Spinal cord (tissue), 10 donors: ENCODE data around the gene CYP1A2. TPM values are rescaled to one million over a fixed set of nuclear protein-coding genes. Genes with fewer than 3 reads are reported as not detected.
A peak's percentile ranks its signal among the peaks of the same experiment; 100 is the strongest.

Experiments
- DNase-seq, 6 donors: peaks; one replicate each; pipeline versions ENCODE4 v3.0.0 to v3.0.0-alpha.2; 2013 to 2015; ENCODE audit warnings: low spot score in 6 of 6, low read depth in 4 of 6
- H3K27ac ChIP-seq: one replicate; pipeline ENCODE4 v1.5.1; 2013; ENCODE audit warnings: low read depth, low read length, control low read depth
- H3K27me3 ChIP-seq: one replicate; pipeline ENCODE4 v1.6.1; 2013; ENCODE audit warnings: low read length; ENCODE audit not compliant: control insufficient read depth, insufficient read depth
- H3K36me3 ChIP-seq: one replicate; pipeline ENCODE4 v1.6.1; 2013; ENCODE audit warnings: low read length; ENCODE audit not compliant: control insufficient read depth, insufficient read depth
- H3K4me1 ChIP-seq: one replicate; pipeline ENCODE4 v1.6.1; 2013; ENCODE audit warnings: low read length; ENCODE audit not compliant: control insufficient read depth, insufficient read depth
- H3K4me3 ChIP-seq: one replicate; pipeline ENCODE4 v1.5.1; 2013; ENCODE audit warnings: low read depth, low read length, control low read depth
- H3K9me3 ChIP-seq: one replicate; pipeline ENCODE4 v1.6.1; 2013; ENCODE audit warnings: low read length; ENCODE audit not compliant: control insufficient read depth, insufficient read depth
- WGBS: methylation state at CpG from one replicate; pipeline ENCODE4 v1.1.5; 2013; ENCODE audit warnings: missing lambda C conversion rate; ENCODE audit not compliant: insufficient coverage; 5-methylcytosine and 5-hydroxymethylcytosine counted together
- polyA plus RNA-seq, 2 donors: library from polyadenylated mRNA; unstranded; fragments of 120-200 nt; gene quantifications; one replicate each; pipeline ENCODE4 v1.2.1, GENCODE V29; 2013; ENCODE audit not compliant: insufficient read length in 2 of 2
- total RNA-seq, 2 donors: library from RNA; depleted of rRNA in 1 of 2; stranded (reverse); fragments of 120-200 nt in 1 of 2; fragments of >200 nt in 1 of 2; gene quantifications; one replicate each; pipeline versions ENCODE4 v1.2.3 to v1.2.4, GENCODE V29; 2013 to 2014
- donor health status: healthy.

Gene CYP1A2
- total and polyA plus RNA-seq, 4 donors = 0.29 TPM; not detected in 3

DNA sequence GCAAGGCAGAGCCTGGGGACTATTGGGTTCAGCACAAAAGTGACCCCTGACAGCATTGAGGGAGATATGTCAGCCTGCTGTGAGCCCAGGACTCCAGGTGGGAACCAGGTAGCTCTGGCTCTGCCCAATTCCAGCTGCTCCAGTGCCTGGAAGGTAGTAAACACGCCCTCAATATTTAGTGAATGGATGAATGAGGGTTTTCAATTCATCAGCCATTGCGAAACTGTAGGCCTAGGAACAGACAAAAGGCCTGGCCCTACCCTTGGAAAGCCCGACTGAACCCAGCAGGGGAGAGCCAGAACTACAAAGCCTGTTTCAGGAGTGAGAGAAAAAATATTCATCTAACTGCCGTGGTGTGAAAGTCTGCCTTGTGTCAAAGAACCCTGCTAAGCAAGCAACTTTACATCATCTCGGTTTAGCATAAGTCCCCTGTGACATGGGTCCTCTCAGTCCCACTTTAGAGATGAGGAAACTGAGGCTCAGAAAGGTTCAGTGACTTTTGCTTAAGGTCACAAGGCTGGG lies 25.1 kb downstream of the CYP1A2 start:
- H3K36me3 ChIP-seq = no peaks in the 10 kb centered on the region
- no peak overlapping the region for H3K4me3 ChIP-seq
- H3K27ac ChIP-seq = no peak overlapping the region
- WGBS = 22% methylated on average over 3 of the region's 5 CpGs
- no peaks in the 10 kb centered on the region for H3K27me3 ChIP-seq
- no peaks in the 10 kb centered on the region for H3K9me3 ChIP-seq
- peaks cover 38% of the 10 kb centered on the region for H3K4me1 ChIP-seq
- peak in 1 of 6 donors; percentile 54 for DNase-seq

DNA sequence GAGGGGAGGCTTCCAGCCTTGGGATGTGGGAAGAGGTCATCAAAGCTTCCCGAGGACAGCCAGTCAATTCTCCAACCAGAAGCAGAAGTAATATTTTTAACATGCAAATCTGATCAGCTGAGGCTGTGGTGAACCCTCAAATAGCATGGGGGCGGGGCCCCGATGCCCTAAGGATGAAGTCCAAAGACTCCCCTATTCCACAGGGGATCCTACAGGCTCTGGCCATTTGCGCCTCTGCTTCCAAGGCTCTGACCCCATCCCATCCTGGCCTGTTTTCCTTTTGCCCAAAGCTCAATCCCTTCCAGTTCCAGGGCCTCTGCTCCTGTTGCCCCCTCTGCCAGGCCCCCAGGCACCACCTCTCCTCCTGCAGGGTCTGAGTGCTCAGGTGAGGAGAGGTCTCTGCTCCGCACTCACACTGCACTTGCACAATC lies 26.5 kb downstream of the CYP1A2 start:
- Histone ChIP-seq H3K27ac (no peak overlapping the region), H3K36me3 (no peaks in the 10 kb centered on the region), H3K9me3 (no peaks in the 10 kb centered on the region), H3K27me3 (no peaks in the 10 kb centered on the region), H3K4me3 (no peak overlapping the region), H3K4me1 (peaks cover 37% of the 10 kb centered on the region)
- 98% methylated on average over 4 of the region's 5 CpGs for WGBS
- no peak for DNase-seq

DNA sequence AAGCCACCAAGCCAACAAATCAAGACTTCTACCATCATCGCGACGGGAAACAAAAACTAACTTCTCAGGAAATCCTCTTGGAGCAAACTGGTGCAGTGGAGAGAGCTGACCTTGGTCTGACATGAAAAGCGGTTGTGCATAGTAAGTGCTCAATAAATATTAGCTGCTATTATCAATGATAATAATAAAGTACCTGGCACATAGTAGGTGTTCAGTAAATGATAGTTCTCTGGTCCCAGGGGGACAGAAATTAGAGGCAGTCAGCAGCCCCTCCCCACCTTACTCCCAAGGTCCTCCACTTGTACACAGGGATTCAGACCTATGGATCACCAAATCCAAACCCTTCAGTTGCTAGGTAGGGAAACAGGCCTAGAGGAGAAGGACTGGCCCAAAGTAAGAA lies 27.2 kb downstream of the CYP1A2 start:
- no peaks in the 10 kb centered on the region for H3K36me3 ChIP-seq
- no peak overlapping the region for H3K27ac ChIP-seq
- H3K4me1 ChIP-seq = peaks cover 39% of the 10 kb centered on the region
- DNase-seq = no peak
- no peaks in the 10 kb centered on the region for H3K9me3 ChIP-seq
- no peaks in the 10 kb centered on the region for H3K27me3 ChIP-seq
- no peak overlapping the region for H3K4me3 ChIP-seq
- no CpG with 5 or more reads among the region's 4 CpGs for WGBS

GRCh38 chr15:74776821-74777768 lies 28.4 kb downstream of the CYP1A2 start:
- no peaks in the 10 kb centered on the region for H3K36me3 ChIP-seq
- no peak overlapping the region for H3K27ac ChIP-seq
- no peaks in the 10 kb centered on the region for H3K9me3 ChIP-seq
- H3K4me1 ChIP-seq = peaks cover 36% of the 10 kb centered on the region
- WGBS = 36% methylated on average over 11 of the region's 13 CpGs
- DNase-seq = peak in 1 of 6 donors; percentile 28
- H3K4me3 ChIP-seq = no peak overlapping the region
- H3K27me3 ChIP-seq = no peaks in the 10 kb centered on the region

DNA sequence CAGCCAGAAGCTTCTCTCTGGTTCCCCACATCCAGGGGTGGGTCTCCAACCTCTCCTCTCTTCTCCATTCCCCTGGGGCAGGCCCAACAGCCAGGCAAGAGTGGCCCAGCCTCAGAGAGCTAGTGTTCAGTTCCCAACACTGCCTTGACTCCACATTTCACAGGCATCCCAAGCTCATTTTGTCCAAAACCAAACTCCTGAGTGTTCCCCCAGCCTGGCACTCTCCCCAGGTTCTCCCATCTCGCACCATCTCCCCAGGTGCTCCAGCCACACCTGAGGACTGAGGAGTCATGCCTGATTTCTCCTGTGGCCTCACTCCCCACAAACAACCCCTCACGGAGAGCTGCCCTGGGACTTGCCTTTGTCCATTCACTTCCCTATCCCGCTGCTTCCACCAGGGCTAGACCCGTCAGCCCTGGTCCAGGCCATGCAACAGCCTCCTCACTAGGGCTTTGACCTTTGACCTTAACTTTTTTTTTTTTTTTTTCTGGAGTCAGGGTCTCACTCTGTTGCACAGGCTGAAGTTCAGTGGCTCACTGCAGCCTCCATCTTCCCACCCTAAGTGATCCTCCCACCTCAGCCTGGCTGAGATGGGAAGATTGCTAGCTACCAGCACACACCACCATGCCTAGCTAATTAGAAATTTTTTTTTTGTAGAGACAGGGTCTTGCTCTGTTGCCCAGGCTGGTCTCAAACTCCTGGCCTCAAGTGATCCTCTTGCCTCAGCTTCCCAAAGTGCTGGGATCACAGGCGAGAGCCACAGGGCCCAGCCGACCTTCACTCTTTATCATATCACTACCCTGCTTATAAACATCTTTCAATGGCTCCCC lies 29.3 kb downstream of the CYP1A2 start:
- no peak overlapping the region for H3K4me3 ChIP-seq
- H3K4me1 ChIP-seq = peaks cover 40% of the 10 kb centered on the region
- H3K36me3 ChIP-seq = no peaks in the 10 kb centered on the region
- DNase-seq = no peak
- H3K9me3 ChIP-seq = no peaks in the 10 kb centered on the region
- no peaks in the 10 kb centered on the region for H3K27me3 ChIP-seq
- H3K27ac ChIP-seq = no peak overlapping the region
- 73% methylated on average over 6 of the region's 6 CpGs for WGBS

- WGBS = 100% methylated on average over 1 of the region's 5 CpGs
- no peak for DNase-seq
Measured at GRCh38 chr15:74778599-74778970, 29.9 kb downstream of the CYP1A2 start.

DNA sequence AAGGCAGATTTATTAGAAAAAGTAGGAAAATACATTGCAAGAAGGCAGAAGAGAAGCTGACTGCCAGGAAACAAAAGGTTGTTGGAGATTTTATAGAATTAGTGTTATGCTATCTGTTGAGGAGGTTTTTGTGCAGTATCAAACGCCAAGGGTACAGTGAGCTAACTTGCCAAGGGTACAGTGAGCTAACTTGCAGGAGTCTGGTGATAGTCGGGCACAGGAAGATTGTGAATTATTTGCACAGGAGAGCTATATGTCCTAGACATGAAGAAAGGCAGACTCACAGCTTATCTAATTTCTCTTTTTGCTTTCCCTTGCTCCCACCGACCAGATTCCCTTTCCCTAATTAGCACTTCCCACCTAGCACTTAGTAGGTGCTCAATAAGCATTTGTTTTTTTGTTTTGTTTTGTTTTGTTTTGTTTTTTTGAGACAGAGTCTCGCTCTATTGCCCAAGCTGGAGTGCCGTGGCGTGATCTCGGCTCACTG lies 30.6 kb downstream of the CYP1A2 start:
- DNase-seq = no peak
- no peaks in the 10 kb centered on the region for H3K9me3 ChIP-seq
- no peaks in the 10 kb centered on the region for H3K27me3 ChIP-seq
- WGBS = 86% methylated on average over 1 of the region's 7 CpGs
- H3K4me3 ChIP-seq = no peak overlapping the region
- H3K36me3 ChIP-seq = peaks cover 8% of the 10 kb centered on the region
- peaks cover 45% of the 10 kb centered on the region for H3K4me1 ChIP-seq
- no peak overlapping the region for H3K27ac ChIP-seq

More at GRCh38 chr15:74778599-74778970, 29.9 kb downstream of the CYP1A2 start:
- no peak overlapping the region for H3K4me3 ChIP-seq
- H3K36me3 ChIP-seq = peaks cover 3% of the 10 kb centered on the region
- H3K27ac ChIP-seq = no peak overlapping the region
- H3K4me1 ChIP-seq = peaks cover 43% of the 10 kb centered on the region
- H3K27me3 ChIP-seq = no peaks in the 10 kb centered on the region
- H3K9me3 ChIP-seq = no peaks in the 10 kb centered on the region

- Histone ChIP-seq H3K4me1 (peaks cover 59% of the 10 kb centered on the region), H3K36me3 (peaks cover 8% of the 10 kb centered on the region), H3K9me3 (no peaks in the 10 kb centered on the region), H3K4me3 (peak overlapping the region; percentile 53), H3K27me3 (no peaks in the 10 kb centered on the region), H3K27ac (no peak overlapping the region)
- peak in 1 of 6 donors; percentile 2 for DNase-seq
- 55% methylated on average over 16 of the region's 16 CpGs for WGBS
Measured at GRCh38 chr15:74780523-74781430, 32.1 kb downstream of the CYP1A2 start.
